Fibroblast of skin of right quadriceps (primary cell): ENCODE results near the gene ACTR8.

ENCODE experiments used
- DNase-seq: peaks from one replicate; pipeline ENCODE4 v3.0.0-alpha.2; 2013

ACTR8 gene

GRCh38 chr3:53833053-53833645, 48.8 kb downstream of the ACTR8 start:
- no peak for DNase-seq

DNA sequence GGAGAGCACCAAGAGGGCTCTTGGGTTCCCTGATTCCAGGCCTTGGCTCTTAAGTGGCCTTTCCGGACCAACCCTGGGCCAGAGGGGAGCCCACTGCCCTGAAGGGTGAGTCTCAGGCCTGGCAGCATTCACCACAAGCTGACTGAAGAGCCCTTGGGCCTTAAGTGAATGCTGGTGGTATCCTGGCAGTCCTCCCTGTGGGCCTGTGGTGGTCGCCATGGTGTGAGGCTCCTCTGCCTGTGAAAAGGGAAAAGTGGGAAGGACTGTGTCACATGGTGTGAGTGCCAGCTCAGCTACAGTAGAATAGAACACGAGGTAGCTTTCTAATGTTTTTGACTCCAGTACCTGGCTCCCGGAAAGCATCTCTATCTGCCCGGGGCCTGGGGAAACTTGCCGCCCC, 51.0 kb downstream of the ACTR8 start:
- DNase-seq = no peak

DNA sequence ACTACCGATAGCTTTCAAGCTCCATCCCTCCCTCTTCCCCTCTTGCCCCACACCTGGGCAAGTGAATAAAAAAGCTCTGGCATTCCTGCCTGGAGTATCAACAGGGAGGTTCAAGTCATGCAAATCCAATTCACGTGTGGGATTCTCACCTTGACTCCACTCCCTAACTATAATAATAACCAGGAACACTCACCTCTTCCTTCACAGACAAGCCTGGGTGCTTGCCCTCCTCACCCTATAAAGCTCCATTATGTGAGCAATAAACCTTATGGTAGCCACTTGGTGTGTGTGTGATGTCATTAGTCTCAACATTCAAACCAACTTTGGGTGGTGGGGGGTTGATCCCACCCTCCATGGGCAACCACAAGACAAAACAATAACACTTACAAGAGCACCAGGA, 52.3 kb downstream of the ACTR8 start:
- DNase-seq = no peak

DNA sequence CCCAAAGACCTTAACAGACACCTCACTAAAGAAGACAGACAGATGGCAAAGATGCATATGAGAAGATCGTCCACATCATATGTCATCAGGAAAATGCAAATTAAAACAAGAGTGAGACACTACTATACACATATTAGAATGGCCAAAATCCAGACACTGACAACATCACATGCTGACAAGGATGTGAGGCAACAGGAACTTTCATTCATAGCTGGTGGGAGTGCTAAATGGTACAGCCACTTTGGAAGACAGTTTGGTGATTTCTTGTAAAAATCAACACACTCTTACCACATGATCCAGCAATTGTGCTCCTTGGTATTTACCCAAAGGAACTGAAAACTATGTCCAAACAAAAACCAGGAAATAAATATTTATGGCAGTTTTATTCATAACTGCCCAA, 53.4 kb downstream of the ACTR8 start:
- DNase-seq = no peak

GRCh38 chr3:53826048-53826447, 55.9 kb downstream of the ACTR8 start:
- DNase-seq = no peak

GRCh38 chr3:53824795-53825194, 57.2 kb downstream of the ACTR8 start:
- DNase-seq = no peak

- DNase-seq = no peak
These were observed 57.8 kb downstream of the ACTR8 start for GRCh38 chr3:53823956-53824657.

DNA sequence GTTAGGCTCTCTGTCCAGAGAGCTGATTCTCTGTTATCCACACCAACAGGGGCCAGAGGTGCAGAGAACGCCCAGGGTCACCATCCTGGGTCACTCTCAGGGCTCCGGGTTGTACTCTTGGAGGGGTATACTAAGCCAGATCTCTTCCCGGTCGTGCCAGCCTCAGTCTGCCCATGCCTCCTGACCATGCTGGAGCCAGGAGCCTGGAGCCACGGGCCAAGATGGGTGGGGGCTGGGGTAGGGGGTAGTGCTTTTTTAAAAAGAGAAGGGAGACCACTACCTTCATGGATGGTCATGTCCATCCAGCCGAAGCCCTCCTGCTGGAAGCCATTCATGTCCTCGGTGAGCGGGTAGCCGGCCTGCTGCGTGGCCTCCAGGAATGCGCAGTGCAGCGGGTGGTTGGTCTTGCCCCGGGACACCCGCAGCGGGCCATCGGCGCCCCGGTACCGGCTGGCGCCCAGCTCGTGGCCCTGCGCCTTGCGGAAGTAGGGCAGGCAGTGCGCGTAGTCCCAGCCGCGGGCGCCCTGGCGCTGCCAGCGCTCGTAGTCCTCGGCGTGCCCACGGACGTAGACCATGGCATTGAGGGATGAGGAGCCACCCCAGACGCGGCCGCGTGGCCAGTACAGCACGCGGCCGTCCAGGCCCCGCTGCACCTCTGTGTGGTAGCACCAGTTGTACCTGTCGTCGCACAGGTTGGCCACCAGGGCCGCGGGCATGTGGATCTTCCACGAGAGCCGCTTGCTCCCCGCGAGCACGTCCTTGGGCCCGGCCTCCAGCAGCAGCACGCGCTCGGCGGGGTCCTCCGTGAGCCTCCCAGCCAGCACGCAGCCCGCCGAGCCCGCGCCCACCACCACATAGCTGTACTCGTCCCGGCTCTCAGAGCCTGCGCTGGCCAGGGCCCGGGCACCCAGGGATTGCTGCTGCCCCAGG, 58.7 kb downstream of the ACTR8 start:
- DNase-seq = no peak

- DNase-seq = no peak
These were observed 59.6 kb downstream of the ACTR8 start for GRCh38 chr3:53822331-53822741.

DNA sequence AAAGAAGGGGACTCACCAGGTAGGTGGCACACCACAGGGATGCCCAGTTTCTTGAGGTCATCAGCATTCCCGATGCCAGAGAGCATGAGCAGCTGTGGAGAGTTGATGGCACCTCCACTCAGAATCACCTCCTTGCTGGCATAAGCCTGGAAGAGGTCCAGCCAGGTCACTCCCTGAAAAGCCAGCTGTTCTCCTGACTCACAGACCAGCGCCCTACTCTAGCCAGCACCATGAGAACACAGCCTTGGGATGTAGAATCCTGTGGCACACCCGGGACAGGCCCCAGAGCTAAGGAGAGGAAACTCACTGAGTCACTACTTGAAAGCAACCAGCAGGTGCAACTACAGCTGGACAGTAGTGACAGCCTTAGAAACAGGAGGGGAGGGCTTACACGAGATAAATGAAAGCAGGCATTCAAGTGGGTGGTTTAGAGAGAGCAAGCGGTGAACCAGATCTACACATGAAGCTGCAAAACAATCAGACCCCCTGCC, 60.3 kb downstream of the ACTR8 start:
- DNase-seq = no peak

GRCh38 chr3:53820756-53821580, 61.0 kb downstream of the ACTR8 start:
- no peak for DNase-seq

GRCh38 chr3:53820084-53820483, 61.9 kb downstream of the ACTR8 start:
- no peak for DNase-seq

- DNase-seq = no peak
These were observed 62.6 kb downstream of the ACTR8 start for GRCh38 chr3:53819163-53819868.

- no peak for DNase-seq
These were observed 63.5 kb downstream of the ACTR8 start for GRCh38 chr3:53818221-53819162.

- DNase-seq = no peak
These were observed 64.1 kb downstream of the ACTR8 start for GRCh38 chr3:53817809-53818208.

GRCh38 chr3:53817211-53817610, 64.7 kb downstream of the ACTR8 start:
- no peak for DNase-seq
